Measurements from ENCODE around the gene ALAD. TPM values are rescaled to one million over a fixed set of nuclear protein-coding genes. Genes with fewer than 3 reads are reported as not detected.

Gene ALAD
- total RNA-seq, 4 donors from 2014 or later: 8.9 to 16.2 (median 12.3) TPM

DNA sequence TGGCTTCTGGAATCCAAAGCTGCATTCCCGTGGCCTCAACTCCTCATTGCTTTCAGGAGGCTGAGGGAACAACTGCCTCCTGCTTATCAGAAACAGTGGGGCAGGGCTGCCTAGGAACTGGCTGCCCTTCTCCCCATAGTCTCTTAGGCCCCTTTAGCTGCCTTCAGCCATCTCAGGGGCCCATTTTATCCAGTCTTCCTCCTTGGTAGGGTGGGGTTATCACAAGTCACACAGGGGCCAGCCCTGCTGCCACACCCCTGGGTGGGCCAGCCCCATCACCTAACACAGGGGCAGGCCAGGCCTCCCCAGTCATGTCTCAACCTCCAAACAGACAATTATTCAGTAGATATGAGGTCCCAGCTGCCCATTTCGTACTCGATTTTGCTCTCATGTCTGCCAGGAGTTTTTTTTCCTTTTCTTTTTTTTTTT lies 3.9 kb downstream of the ALAD start:
- ATAC-seq (no peak), DNase-seq (no peak)
- Histone ChIP-seq H3K4me1 (peaks cover 19 to 26% of the 10 kb centered on the region in 2 donors), H3K36me3 (peaks cover 0 to 3% of the 10 kb centered on the region in 2 donors), H3K4me3 (no peak overlapping the region), H3K27ac (no peak overlapping the region), H3K27me3 (no peaks in the 10 kb centered on the region), H3K9me3 (no peaks in the 10 kb centered on the region)
- TF ChIP-seq POLR2A (IDR thresholded peaks at IDR 0.05): no peak
- TF ChIP-seq, protein P1, sequence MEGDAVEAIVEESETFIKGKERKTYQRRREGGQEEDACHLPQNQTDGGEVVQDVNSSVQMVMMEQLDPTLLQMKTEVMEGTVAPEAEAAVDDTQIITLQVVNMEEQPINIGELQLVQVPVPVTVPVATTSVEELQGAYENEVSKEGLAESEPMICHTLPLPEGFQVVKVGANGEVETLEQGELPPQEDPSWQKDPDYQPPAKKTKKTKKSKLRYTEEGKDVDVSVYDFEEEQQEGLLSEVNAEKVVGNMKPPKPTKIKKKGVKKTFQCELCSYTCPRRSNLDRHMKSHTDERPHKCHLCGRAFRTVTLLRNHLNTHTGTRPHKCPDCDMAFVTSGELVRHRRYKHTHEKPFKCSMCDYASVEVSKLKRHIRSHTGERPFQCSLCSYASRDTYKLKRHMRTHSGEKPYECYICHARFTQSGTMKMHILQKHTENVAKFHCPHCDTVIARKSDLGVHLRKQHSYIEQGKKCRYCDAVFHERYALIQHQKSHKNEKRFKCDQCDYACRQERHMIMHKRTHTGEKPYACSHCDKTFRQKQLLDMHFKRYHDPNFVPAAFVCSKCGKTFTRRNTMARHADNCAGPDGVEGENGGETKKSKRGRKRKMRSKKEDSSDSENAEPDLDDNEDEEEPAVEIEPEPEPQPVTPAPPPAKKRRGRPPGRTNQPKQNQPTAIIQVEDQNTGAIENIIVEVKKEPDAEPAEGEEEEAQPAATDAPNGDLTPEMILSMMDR (IDR thresholded peaks at IDR 0.05 in 4 of 5, conservative IDR thresholded peaks at IDR 0.05 in 1 of 5): no peak
- intact Hi-C loops (cut with DNase I; ENCODE audit: low total_unique reads) (no loop called here), in situ Hi-C loops (cut with MboI; ENCODE audit: low sequenced_read_pairs in 4 of 4) (loop anchor here in 1 of 4 donors (10.0 kb wide), 1 partner anchor 62 kb away; no protein-coding TSS in a partner anchor)

- no peak overlapping the region for H3K27ac ChIP-seq
- ATAC-seq: no peak
- H3K4me3 ChIP-seq: no peak overlapping the region
- no peaks in the 10 kb centered on the region for H3K9me3 ChIP-seq
- no peaks in the 10 kb centered on the region for H3K27me3 ChIP-seq
- DNase-seq: no peak
- H3K4me1 ChIP-seq: peaks cover 10 to 16% of the 10 kb centered on the region in 2 donors
- TF ChIP-seq, protein P1 (IDR thresholded peaks at IDR 0.05 in 4 of 5, conservative IDR thresholded peaks at IDR 0.05 in 1 of 5): no peak
- no peak for TF ChIP-seq POLR2A (IDR thresholded peaks at IDR 0.05)
- H3K36me3 ChIP-seq: peaks cover 0 to 23% of the 10 kb centered on the region in 2 donors
- intact Hi-C loops (cut with DNase I; ENCODE audit: low total_unique reads): no loop called here
- in situ Hi-C loops (cut with MboI; ENCODE audit: low sequenced_read_pairs in 4 of 4): loop anchor here in 1 of 4 donors (10.0 kb wide), 1 partner anchor 60 kb away; no protein-coding TSS in a partner anchor
Observed at GRCh38 chr9:113395000-113395861, 5.9 kb downstream of the ALAD start.

DNA sequence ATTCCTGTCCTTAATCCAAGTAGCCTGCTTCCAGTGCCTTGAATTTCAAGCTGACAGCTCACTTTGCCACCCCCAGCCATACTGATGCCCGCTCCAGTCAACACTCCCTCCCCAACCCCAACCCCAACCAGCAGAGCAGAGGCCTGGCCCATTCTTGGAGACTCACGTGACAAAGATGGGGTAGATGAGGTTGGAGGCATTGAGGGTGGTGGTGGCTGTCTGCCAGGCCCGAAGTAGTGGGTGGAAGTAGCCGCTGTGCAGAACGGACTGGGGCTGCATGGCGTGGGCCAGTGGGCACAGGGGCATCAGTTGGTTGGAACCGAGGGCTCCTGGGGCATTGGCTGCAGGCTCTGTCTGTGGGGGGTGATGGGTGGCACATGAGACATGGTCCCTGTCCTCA lies 7.8 kb downstream of the ALAD start:
- TF ChIP-seq POLR2A (IDR thresholded peaks at IDR 0.05): no peak
- TF ChIP-seq, protein P1 (IDR thresholded peaks at IDR 0.05 in 4 of 5, conservative IDR thresholded peaks at IDR 0.05 in 1 of 5): no peak
- DNase-seq (no peak), ATAC-seq (no peak)
- intact Hi-C loops (cut with DNase I; ENCODE audit: low total_unique reads): no loop called here
- H3K36me3 ChIP-seq: peaks cover 0 to 43% of the 10 kb centered on the region in 2 donors
- no peaks in the 10 kb centered on the region for H3K27me3 ChIP-seq
- no peak overlapping the region for H3K27ac ChIP-seq
- H3K9me3 ChIP-seq: no peaks in the 10 kb centered on the region
- H3K4me1 ChIP-seq: no peaks in the 10 kb centered on the region
- in situ Hi-C loops (cut with MboI; ENCODE audit: low sequenced_read_pairs in 4 of 4): loop anchor here in 1 of 4 donors (10.0 kb wide), 1 partner anchor 58 kb away; no protein-coding TSS in a partner anchor
- no peak overlapping the region for H3K4me3 ChIP-seq

DNA sequence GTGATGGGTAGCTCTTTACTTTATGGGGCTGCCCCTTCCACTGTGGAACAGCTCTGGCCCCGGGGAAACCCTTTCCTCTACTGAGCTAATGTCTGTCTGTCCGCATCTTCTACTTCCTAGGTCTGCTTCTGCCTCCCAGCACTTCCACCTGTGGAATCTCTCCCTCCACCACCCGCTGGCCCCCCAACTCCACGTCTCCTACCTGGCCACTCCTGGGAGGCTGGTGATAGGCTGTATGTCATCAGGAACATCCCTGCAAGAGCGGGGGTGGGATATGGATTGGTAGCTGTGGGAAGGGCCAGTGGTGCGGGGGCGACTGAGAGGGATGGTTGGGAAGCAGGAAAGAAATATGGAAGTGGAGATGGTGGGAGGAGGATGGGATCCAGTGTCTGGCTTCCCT lies 9.2 kb downstream of the ALAD start:
- H3K4me3 ChIP-seq: no peak overlapping the region
- TF ChIP-seq, protein P1 (IDR thresholded peaks at IDR 0.05 in 4 of 5, conservative IDR thresholded peaks at IDR 0.05 in 1 of 5): no peak
- TF ChIP-seq POLR2A (IDR thresholded peaks at IDR 0.05): no peak
- in situ Hi-C loops (cut with MboI; ENCODE audit: low sequenced_read_pairs in 4 of 4): loop anchor here in 1 of 4 donors (10.0 kb wide), 1 partner anchor 57 kb away; no protein-coding TSS in a partner anchor
- no peaks in the 10 kb centered on the region for H3K9me3 ChIP-seq
- H3K27ac ChIP-seq: no peak overlapping the region
- ATAC-seq (no peak), DNase-seq (no peak)
- no peaks in the 10 kb centered on the region for H3K27me3 ChIP-seq
- H3K4me1 ChIP-seq: no peaks in the 10 kb centered on the region
- H3K36me3 ChIP-seq: peaks cover 0 to 56% of the 10 kb centered on the region in 2 donors
- intact Hi-C loops (cut with DNase I; ENCODE audit: low total_unique reads): no loop called here

Data from gastrocnemius medialis (tissue), 4 donors.